ENCODE data around the gene CLK3. TPM values are rescaled to one million over a fixed set of nuclear protein-coding genes. Genes with fewer than 3 reads are reported as not detected.
A peak's percentile ranks its signal among the peaks of the same experiment; 100 is the strongest.
"Not testable (repeated sequence)": the region's sequence is repeated elsewhere in the genome, so short reads cannot be mapped to it uniquely, and the experiment has no call there.

CLK3 gene
- polyA plus RNA-seq (ENCODE audit: insufficient read length in 3 of 3), result 10 to 100 TPM; 75.2 to 77.8 (median 75.3) TPM
- long read RNA-seq, donor 1, transcript CLK3-202 (13 exons, 2,621 nt), result major isoform, 7 of 9 reads
- long read RNA-seq, donor 1, partial matches to known transcripts, result 0 of 9 reads
- long read RNA-seq, donor 1, other reads (novel, unspliced or antisense), result 0 of 9 reads
- long read RNA-seq, donor 2, transcript CLK3-202 (13 exons, 2,621 nt), result major isoform, 5 of 14 reads
- long read RNA-seq, donor 2, partial matches to known transcripts, result 5 of 14 reads
- long read RNA-seq, donor 2, other reads (novel, unspliced or antisense), result 0 of 14 reads
- long read RNA-seq, donor 3, partial matches to known transcripts, result 0 of 10 reads
- long read RNA-seq, donor 3, other reads (novel, unspliced or antisense), result 0 of 10 reads
- long read RNA-seq, donor 4, transcript CLK3-222 (1 exons, 958 nt), result minor isoform, 6 of 18 reads
- long read RNA-seq, donor 4, transcript CLK3-202 (13 exons, 2,621 nt), result major isoform, 8 of 18 reads
- long read RNA-seq, donor 4, partial matches to known transcripts, result 0 of 18 reads
- long read RNA-seq, donor 4, other reads (novel, unspliced or antisense), result 0 of 18 reads
- long read RNA-seq, donor 5, partial matches to known transcripts, result 0 of 4 reads
- long read RNA-seq, donor 5, other reads (novel, unspliced or antisense), result 0 of 4 reads
- long read RNA-seq, donor 6, transcript CLK3-202 (13 exons, 2,621 nt), result major isoform, 5 of 8 reads
- long read RNA-seq, donor 6, partial matches to known transcripts, result 0 of 8 reads
- long read RNA-seq, donor 6, other reads (novel, unspliced or antisense), result 0 of 8 reads
- long read RNA-seq, donor 7, transcript CLK3-202 (13 exons, 2,621 nt), result major isoform, 8 of 22 reads
- long read RNA-seq, donor 7, transcript CLK3-222 (1 exons, 958 nt), result minor isoform, 6 of 22 reads
- long read RNA-seq, donor 7, partial matches to known transcripts, result 6 of 22 reads
- long read RNA-seq, donor 7, other reads (novel, unspliced or antisense), result 0 of 22 reads
- long read RNA-seq, donor 8, partial matches to known transcripts, result 0 of 5 reads
- long read RNA-seq, donor 8, other reads (novel, unspliced or antisense), result 0 of 5 reads
- long read RNA-seq, donor 9, transcript CLK3-202 (13 exons, 2,621 nt), result major isoform, 9 of 15 reads
- long read RNA-seq, donor 9, partial matches to known transcripts, result 0 of 15 reads
- long read RNA-seq, donor 9, other reads (novel, unspliced or antisense), result 0 of 15 reads
- long read RNA-seq, donor 10, partial matches to known transcripts, result 0 of 9 reads
- long read RNA-seq, donor 10, other reads (novel, unspliced or antisense), result 0 of 9 reads
- long read RNA-seq, donor 11, transcript CLK3-202 (13 exons, 2,621 nt), result major isoform, 5 of 10 reads
- long read RNA-seq, donor 11, partial matches to known transcripts, result 0 of 10 reads
- long read RNA-seq, donor 11, other reads (novel, unspliced or antisense), result 0 of 10 reads
- long read RNA-seq, donor 12, transcript CLK3-202 (13 exons, 2,621 nt), result major isoform, 12 of 21 reads
- long read RNA-seq, donor 12, transcript CLK3-222 (1 exons, 958 nt), result minor isoform, 7 of 21 reads
- long read RNA-seq, donor 12, partial matches to known transcripts, result 0 of 21 reads
- long read RNA-seq, donor 12, other reads (novel, unspliced or antisense), result 0 of 21 reads
- long read RNA-seq, donor 13, transcript CLK3-222 (1 exons, 958 nt), result major isoform, 5 of 8 reads
- long read RNA-seq, donor 13, partial matches to known transcripts, result 0 of 8 reads
- long read RNA-seq, donor 13, other reads (novel, unspliced or antisense), result 0 of 8 reads
- long read RNA-seq, donor 14, result 0 reads
- long read RNA-seq, donor 15, result 0 reads
- long read RNA-seq, donor 16, partial matches to known transcripts, result 0 of 6 reads
- long read RNA-seq, donor 16, other reads (novel, unspliced or antisense), result 0 of 6 reads

DNA sequence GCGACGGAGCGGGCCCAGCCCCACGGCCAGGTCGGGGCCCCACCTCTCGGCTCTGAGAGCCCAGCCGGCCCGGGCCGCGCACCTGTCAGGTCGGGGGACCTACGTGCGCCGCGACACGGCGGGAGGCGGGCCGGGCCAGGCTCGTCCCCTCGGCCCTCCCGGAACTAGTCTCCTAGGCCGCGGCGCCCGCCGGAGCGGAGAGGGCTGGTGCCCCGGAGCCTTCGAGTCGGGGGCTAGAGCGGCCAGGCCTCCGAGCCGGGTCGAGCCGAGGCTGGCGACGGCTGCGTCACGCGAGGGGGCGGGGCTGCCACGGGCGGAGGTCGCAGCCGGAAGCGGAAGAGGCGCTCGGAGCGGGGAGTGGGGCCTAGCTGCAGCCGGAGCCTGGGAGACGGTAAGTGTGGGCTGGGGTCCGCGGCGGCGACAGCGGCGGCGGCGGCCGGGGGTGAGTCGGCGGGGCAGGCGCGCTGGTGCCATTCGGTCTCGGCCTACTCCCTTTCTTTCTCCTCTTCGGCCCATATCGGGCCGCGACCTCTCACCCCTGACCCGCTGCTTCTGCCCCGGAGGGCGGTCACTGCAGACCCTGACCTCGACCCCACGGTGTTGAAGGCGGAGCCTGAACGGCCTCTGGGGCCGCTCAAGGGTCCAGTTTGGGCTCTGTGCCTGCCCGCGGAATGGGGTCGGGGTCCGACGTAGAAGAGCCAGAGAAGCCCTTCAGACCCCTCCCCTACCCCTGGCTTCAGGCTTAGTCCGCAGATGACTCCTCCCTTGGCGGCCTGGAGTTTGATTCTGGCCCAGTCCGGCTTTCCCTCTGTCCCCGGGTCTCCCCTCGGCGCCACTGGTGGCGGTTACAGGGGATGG lies at the start of gene CLK3:
CLK3 (plus strand) TSS at position 329 of the 858 bp plus-strand sequence. CDS start 3,361 bp downstream, outside the sequence.
- peak; percentile 96 for DNase-seq

GRCh38 chr15:74568594-74568993 lies 47.0 kb upstream of the CLK3 start:
- no peak for DNase-seq

DNA sequence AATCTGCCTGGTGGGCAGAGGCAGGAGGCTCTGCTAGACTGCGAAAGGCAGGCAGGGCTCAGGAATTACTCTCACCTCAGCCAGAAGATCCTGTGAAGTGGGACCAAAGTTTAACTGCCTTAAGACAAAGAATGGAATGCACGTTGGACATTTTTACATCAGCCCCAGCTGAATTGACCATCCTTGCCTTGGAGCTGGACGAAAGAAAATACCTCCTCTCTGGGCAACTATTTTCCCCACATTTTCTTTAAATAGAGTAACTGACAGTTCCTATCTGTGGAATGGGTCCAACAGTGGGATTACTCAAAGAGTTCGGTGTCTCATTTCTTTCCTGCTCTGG lies 45.9 kb upstream of the CLK3 start:
- no peak for DNase-seq

- no peak for DNase-seq
Measured at GRCh38 chr15:74571191-74571590, 44.4 kb upstream of the CLK3 start.

DNA sequence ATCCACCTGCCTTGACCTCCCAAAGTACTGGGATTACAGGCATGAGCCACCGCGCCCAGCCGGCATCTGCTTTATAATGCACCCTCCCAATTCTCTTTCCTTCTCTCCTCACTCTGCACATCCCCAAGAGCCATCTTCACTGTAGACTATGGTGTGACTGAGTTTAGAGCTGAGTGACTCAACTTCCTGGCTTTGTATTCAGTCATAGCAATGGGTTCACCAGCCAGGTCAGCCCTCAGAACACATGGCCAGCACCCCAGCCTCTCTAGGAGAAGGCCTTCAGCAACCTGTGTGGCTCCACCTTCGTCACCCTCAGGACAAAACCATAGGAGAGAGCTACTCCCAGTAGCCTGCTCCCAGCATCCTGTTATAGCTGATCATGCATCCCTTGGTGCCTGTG lies 41.6 kb upstream of the CLK3 start:
- no peak for DNase-seq

DNA sequence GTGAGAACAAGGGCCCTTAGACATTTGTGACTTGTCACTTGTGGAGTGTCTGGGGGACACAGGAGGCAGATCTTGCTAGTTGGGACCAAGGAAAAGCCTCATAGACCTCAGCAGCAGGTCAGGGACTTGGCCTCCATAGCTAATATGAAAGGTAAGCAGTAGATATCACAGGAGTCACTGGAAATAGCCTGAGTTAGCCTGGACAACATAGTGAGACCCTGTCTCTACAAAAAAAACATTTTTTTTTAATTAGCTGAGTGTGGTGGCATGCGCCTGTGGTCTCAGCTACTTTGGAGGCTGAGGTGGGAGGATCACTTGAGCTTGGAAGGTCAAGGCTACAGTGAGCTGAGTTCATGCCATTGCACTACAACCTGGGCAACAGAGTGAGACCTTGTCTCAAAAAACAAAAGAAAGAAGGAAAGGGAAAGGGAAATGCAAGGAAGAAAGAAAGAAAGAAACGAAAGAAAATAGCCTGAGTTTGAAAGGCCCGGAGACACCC lies 37.1 kb upstream of the CLK3 start:
- DNase-seq, result no peak

DNA sequence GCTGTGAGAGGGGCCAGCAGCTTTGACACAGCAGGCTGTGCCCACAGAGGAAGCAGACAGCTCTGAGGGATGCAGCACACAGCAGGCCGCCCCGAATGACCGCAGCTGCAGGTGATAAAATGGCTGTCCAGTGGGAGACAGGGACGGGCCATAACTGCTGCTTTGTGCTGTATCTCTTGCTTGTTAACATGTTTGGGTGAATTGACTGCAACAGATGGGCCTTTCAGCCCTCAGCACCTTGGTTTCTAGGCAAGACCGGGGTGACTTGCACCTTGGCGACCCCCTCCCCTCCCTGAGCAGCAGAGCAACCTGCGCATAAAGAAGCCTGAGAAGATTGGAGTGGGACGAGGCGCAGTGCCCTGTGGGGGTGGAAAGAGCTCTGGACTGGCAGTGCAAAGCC lies 36.6 kb upstream of the CLK3 start:
- DNase-seq, result no peak

- no peak for DNase-seq
Measured at GRCh38 chr15:74580538-74581350, 34.9 kb upstream of the CLK3 start.

- DNase-seq, result no peak
Measured at GRCh38 chr15:74584204-74584603, 31.4 kb upstream of the CLK3 start.

DNA sequence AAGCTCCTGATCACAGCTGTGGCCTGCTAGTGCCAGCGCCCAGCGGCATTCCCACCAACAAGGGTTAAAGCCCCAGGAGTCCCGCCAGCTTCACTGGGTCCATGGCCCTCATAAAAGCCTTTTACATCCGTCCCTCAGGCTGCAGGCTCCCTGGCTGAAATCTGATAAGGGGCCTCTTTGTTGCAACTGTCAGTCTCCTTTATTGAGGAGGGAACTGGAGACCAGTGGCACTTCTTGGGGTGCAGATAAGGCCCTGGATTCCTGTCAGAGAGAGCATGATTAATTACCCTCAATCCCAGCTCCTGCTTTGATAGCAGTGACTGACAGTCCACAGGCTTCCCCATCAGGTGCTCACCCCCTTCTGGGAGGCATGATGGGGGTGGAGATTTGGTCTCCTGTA lies 30.9 kb upstream of the CLK3 start:
- peak; percentile 56 for DNase-seq

- no peak for DNase-seq
Measured at GRCh38 chr15:74585191-74585590, 30.4 kb upstream of the CLK3 start.

DNA sequence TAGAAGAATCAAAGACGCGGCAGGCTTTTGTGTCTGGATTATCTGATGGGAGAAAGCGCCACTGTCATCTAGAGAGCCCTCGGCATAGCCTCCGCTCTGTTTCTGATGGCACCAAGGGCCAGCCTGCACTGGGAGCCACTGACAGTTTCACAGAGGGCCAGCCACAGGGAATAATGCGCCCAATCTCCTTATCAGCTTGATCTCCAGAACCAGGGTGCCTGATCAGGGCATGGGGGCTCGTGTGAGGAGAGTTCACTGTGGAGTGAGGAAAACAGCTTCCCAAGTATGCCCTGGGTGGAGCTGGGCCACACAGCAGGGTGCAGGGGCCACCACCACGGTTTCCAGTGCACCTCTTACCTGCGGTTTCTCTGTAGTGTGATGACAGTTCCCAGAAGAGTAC lies 29.8 kb upstream of the CLK3 start:
- DNase-seq, result no peak

DNA sequence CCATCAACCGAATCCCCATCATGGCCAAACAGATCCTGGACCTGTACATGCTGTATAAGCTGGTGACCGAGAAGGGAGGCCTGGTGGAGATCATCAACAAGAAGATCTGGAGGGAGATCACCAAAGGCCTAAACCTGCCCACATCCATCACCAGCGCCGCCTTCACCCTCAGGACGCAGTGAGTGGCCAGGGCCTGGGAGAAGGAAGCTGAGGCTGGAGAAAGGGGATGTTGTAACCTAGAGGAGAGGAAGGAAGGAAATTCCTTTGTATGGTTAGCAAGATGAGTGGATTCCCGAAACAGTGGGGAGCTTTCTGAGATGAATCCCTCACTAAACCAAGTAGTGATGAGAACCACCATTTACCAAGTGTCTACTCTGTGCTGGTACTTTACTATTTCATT lies 25.8 kb upstream of the CLK3 start:
- DNase-seq, result no peak

- DNase-seq, result no peak
Measured at GRCh38 chr15:74592222-74592621, 23.4 kb upstream of the CLK3 start.

GRCh38 chr15:74593122-74593521 lies 22.5 kb upstream of the CLK3 start:
- DNase-seq, result no peak

GRCh38 chr15:74594455-74594854 lies 21.2 kb upstream of the CLK3 start:
- no peak for DNase-seq

GRCh38 chr15:74595271-74595670 lies 20.4 kb upstream of the CLK3 start:
- DNase-seq, result no peak

- not testable (repeated sequence) for DNase-seq
Measured at GRCh38 chr15:74596736-74597135, 18.9 kb upstream of the CLK3 start.
